ENCODE measurements around the gene SERPINH1.

Gene SERPINH1

DNA sequence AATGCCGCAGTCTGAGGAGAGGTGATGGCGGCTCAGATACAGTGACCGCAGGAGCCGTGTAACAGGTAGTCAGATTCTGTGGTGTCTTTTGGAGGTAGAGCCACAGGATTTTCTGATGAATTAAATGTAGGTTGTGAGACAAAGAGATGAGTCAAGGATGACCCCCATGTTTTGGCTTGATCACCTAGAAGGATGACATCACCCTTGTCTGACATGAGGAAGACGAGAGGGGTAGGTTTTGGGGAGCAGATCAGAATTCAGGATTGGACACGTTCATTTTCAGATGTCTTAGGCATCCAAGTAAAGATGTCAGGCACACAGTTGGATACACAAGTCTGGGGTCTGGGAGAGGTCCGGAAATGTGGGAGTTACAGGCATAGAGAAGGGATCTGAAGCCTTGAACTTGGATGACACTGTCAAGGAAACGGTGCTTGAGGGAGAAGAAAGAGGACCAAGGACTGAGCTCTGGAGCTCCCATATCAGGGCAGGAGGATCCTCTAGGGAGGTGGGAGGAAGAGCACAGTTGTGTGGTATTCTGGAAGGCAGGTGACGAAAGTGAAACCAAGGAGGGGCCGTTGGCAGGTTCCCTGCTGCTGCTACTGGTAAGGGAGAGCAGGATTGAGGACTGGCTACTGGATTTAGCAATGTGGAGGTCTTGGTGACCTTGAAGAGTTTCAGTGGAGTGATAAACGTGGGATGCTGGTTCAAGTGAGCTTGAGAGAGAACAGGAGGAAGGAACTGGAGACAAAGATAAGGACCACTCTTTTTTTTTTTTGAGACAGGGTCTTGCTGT lies 23.7 kb upstream of the SERPINH1 start:
- Mint-ChIP-seq H3K27ac (peak overlapping the region; percentile 16 to 85), H3K27me3 (no peaks in the 10 kb centered on the region)

DNA sequence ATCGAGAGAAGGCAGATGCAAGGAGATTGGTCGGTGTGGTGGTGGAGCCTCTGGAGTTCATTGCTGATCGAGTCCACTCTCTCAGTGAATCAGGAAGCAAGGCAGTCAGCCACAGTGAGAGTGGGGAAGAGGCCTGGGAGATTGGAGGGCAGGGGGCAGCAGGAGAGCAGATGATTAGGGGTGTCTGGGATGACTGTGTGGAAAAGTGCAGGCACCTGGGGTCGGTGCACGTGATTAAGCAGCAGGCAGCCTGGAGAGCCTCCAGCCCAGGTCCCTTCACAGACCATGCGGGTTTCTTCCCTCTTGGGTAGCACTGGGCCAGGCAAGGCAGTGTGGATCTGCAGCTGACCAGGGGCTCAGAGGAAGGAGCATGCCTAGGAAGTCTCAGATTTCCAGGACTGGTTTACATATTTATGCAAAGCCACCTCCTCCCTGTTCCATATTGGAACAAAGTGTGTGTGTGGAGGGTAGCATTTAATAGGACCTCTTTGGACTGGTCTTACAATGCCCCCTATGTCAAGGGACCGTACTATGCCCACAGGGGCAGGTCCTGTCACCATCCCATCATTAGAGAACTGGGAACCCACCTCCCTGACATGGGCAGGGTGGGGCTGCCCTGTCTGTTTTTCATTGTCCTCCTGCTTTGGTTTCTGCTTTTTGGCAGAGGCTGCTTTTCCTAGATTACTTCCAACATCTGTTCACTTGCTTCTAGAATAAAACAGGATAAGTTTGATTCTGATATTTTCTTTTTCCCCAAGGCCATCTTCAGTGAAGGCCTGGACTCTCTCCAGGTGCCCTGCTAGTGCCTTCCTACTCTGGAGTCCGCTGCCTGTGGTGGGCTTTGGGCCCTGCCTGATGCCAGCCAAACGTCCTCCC lies 22.4 kb upstream of the SERPINH1 start:
- DNase-seq (no peak), ATAC-seq (replicated peaks) (no peak)
- peaks cover 2% of the 10 kb centered on the region for H3K36me3 Mint-ChIP-seq (ENCODE audit: insufficient read depth)
- no peaks in the 10 kb centered on the region for H3K27me3 Mint-ChIP-seq
- H3K4me3 Mint-ChIP-seq: no peak overlapping the region
- H3K4me1 Mint-ChIP-seq (ENCODE audit: low read depth in 2 of 2): peaks cover 29 to 32% of the 10 kb centered on the region in 2 donors
- H3K9me3 Mint-ChIP-seq: no peaks in the 10 kb centered on the region
- H3K27ac Mint-ChIP-seq: peak overlapping the region; percentile 9 to 85

More for the DNA sequence above, 23.7 kb upstream of the SERPINH1 start:
- DNase-seq (no peak), ATAC-seq (replicated peaks) (no peak)
- Mint-ChIP-seq H3K4me3 (peak overlapping the region in 1 of 2 donors; percentile 74), H3K4me1 (ENCODE audit: low read depth in 2 of 2) (peaks cover 31 to 32% of the 10 kb centered on the region in 2 donors), H3K36me3 (ENCODE audit: insufficient read depth) (peaks cover 2% of the 10 kb centered on the region), H3K9me3 (no peaks in the 10 kb centered on the region)

DNA sequence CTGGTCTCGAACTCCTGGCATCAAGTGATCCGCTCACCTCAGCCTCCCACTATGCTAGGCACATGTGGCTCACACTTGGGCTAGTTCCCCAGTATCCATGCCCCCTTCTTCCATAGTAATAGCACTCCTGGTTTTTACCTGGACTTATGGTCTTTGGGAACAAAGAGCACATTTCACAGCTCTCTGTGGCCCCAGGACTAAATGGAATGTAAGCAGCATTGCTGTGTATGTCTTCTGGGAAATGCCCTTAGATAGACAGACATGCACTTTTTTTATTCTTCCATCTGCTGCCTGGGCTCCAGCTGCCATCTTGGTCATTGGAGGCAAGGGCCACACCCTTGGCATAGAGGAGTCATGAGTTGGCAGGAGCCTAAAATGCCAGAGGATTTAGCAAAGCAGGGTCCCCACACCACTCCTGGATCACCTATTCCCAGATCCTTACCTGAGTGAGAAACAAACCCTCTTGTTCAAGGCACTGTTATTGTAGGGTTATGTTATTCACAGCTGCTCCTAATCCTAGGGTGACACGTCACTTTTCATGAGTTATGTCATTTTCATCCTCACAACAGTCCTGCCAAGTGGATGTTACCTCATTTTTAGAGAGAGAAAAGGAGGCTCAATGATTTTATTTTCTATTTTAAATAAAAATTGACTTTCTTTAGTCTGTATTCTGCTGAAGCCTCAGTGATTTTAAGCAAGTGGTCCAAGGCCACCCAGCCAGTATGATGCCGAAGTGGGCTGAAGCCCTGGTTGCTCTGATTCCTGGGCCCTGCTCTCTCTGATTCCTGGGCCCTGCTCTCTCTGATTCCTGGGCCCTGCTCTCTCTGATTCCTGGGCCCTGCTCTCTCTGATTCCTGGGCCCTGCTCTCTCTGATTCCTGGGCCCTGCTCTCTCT lies 20.6 kb upstream of the SERPINH1 start:
- Mint-ChIP-seq H3K27ac (no peak overlapping the region), H3K4me3 (no peak overlapping the region), H3K36me3 (ENCODE audit: insufficient read depth) (peaks cover under 1% of the 10 kb centered on the region), H3K9me3 (no peaks in the 10 kb centered on the region), H3K4me1 (ENCODE audit: low read depth in 2 of 2) (peaks cover 22 to 23% of the 10 kb centered on the region in 2 donors), H3K27me3 (peaks cover 0 to 7% of the 10 kb centered on the region in 2 donors)
- DNase-seq (no peak), ATAC-seq (replicated peaks) (no peak)

DNA sequence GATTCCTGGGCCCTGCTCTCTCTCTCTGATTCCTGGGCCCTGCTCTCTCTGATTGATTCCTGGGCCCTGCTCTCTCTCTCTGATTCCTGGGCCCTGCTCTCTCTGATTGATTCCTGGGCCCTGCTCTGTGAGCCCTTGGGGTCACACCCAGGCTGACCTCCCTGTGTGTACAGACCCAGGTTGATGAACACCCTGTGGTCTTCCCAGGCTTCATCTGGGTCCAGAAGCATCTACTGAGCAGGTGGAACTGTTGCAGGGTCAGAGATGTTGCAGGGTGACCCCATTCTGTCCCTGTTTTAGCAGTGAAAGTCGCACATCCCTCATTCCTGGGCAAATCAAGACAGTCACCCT lies 20.0 kb upstream of the SERPINH1 start:
- no peaks in the 10 kb centered on the region for H3K36me3 Mint-ChIP-seq (ENCODE audit: insufficient read depth)
- H3K4me1 Mint-ChIP-seq (ENCODE audit: low read depth in 2 of 2): peaks cover 16% of the 10 kb centered on the region in 2 donors
- DNase-seq (no peak), ATAC-seq (replicated peaks) (no peak)
- H3K27ac Mint-ChIP-seq: peak overlapping the region in 1 of 2 donors; percentile 64
- H3K27me3 Mint-ChIP-seq: peaks cover 0 to 10% of the 10 kb centered on the region in 2 donors
- no peaks in the 10 kb centered on the region for H3K9me3 Mint-ChIP-seq
- no peak overlapping the region for H3K4me3 Mint-ChIP-seq

DNA sequence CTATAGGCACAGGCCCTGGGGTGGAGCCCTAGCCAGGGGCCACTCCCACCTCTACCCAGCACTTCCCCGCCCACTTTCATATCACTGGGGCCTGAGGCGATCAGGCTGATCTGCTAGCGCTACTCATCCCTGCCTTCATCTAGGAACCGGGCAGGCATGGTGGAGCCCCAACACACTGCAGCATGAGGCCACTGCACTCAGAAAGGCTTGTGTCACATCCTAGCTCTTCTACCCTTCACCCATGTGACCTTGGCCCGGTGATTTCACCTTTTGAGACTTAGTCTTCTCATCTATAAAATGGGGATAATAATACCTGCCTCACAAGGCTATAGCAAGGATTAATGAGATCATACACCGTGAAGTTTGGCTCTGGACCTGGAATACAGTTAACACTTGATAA lies 18.2 kb upstream of the SERPINH1 start:
- DNase-seq (no peak), ATAC-seq (replicated peaks) (no peak)
- Mint-ChIP-seq H3K27me3 (peaks cover 0 to 19% of the 10 kb centered on the region in 2 donors), H3K4me1 (ENCODE audit: low read depth in 2 of 2) (peaks cover 0 to 3% of the 10 kb centered on the region in 2 donors), H3K9me3 (no peaks in the 10 kb centered on the region), H3K27ac (no peak overlapping the region), H3K4me3 (no peak overlapping the region), H3K36me3 (ENCODE audit: insufficient read depth) (no peaks in the 10 kb centered on the region)

DNA sequence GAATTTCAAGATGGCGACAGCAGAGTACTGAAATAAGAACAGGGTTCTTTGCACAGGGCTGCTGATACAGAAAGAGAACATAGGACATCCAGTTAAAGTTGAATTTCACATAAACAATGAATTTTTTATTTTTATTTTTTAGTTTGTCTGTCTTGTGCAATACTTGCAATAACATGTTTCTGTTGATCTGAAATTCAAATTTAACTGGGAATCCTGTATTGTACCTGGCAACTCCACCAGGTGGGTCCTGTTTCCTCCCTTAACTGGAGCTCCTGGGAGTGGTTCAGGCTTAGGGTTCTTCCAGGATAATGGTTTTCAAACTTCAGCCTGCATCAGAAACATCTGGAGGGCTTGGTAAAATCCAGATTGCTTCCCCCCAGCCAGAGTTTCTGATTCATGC lies 14.9 kb upstream of the SERPINH1 start:
- ATAC-seq (replicated peaks) (no peak), DNase-seq (no peak)
- Mint-ChIP-seq H3K9me3 (no peaks in the 10 kb centered on the region), H3K36me3 (ENCODE audit: insufficient read depth) (no peaks in the 10 kb centered on the region), H3K4me1 (ENCODE audit: low read depth in 2 of 2) (peaks cover 0 to 3% of the 10 kb centered on the region in 2 donors), H3K27me3 (peaks cover 0 to 19% of the 10 kb centered on the region in 2 donors), H3K4me3 (no peak overlapping the region), H3K27ac (peak overlapping the region in 1 of 2 donors; percentile 55)

DNA sequence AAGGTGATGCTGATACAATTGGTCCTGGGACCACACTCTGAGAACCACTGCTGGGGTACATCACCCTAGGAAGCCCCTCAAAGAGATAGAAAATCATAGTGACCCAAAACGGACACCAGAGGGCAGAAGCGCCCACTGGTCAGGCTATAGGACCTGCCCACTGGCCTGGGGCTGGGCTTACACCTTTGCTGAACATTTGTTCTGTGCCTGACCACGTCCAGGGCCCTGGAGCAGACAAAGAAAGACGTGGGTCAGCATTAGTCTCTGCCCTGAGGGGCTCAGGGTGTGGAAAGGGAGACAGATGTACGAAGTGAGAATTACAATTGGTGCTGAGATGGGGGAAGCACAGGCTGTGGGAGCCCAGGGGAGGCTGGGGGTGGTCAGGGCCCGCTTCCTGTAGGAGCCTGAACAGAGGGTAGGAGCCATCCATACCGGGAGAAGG lies 14.4 kb upstream of the SERPINH1 start:
- Mint-ChIP-seq H3K27me3 (peaks cover 0 to 19% of the 10 kb centered on the region in 2 donors), H3K4me1 (ENCODE audit: low read depth in 2 of 2) (peaks cover 0 to 3% of the 10 kb centered on the region in 2 donors), H3K9me3 (no peaks in the 10 kb centered on the region), H3K36me3 (ENCODE audit: insufficient read depth) (no peaks in the 10 kb centered on the region), H3K27ac (peak overlapping the region; percentile 45 to 55), H3K4me3 (no peak overlapping the region)
- ATAC-seq (replicated peaks) (peak; percentile 43), DNase-seq (peak in 1 of 3 experiments; percentile 23)

DNA sequence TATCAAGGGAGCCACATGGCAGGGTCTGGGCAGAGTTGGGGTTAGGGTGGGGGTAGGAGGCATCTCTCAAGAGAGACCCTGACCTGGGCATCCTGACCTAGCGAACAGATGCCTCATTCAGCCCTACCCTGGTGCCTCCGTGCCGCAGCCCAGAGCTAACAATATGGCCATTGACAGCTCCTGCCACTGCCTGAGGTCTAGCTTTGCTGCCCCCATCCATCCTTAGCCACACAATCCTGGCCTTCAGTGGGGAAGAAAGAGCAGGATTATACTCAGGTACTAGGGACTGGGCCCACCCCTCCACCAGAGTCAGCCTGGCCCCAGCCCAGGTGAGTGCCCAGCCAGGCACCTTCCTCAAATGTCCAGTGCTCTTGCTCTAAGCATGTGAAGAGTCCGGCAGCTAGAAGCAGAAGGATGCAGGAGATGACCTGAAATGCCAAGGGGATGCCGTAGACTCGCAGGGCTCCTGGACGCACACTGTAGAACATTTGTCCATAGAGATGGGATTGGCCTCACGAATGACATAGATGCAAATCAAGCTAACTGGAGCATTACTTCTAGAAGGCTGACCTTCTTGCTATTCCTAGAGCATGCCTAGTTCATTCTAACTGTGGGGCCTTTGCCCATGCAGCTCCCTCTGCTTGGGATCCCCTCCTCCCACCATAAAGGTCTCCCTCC lies 13.3 kb upstream of the SERPINH1 start:
- DNase-seq (no peak), ATAC-seq (replicated peaks) (no peak)
- no peaks in the 10 kb centered on the region for H3K9me3 Mint-ChIP-seq
- H3K4me3 Mint-ChIP-seq: no peak overlapping the region
- peaks cover 0 to 3% of the 10 kb centered on the region in 2 donors for H3K4me1 Mint-ChIP-seq (ENCODE audit: low read depth in 2 of 2)
- H3K27me3 Mint-ChIP-seq: peaks cover 0 to 19% of the 10 kb centered on the region in 2 donors
- no peaks in the 10 kb centered on the region for H3K36me3 Mint-ChIP-seq (ENCODE audit: insufficient read depth)
- peak overlapping the region; percentile 4 to 64 for H3K27ac Mint-ChIP-seq

DNA sequence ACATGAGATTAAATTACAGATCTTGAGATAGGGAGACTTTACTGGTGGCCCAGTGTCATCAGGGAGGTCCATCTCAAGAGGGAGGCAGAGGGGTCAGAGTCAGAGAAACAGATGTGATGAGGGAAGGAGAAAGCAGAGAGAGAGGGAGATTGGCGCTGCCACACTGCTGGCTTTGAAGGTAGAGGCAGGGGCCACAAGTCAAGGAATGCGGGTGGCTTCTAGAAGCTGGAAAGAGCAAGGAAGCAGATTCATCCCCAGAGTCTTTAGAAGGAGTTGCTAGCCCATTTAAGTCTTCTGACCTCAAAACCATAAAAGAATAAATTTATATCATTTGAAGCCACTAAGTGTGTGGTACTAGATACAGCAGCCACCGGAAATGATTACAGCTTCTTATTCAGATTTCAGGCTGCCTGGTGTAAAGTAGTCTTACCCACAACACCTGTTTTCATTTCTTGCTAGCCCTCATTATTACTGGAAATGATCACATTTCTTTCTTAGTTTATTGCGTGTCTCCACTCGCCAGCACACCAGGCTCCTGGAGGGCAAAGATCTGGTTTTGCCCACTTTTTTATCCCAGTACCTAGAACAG lies 12.6 kb upstream of the SERPINH1 start:
- no peaks in the 10 kb centered on the region for H3K9me3 Mint-ChIP-seq
- no peak overlapping the region for H3K4me3 Mint-ChIP-seq
- peak overlapping the region; percentile 4 to 64 for H3K27ac Mint-ChIP-seq
- peaks cover 0 to 3% of the 10 kb centered on the region in 2 donors for H3K4me1 Mint-ChIP-seq (ENCODE audit: low read depth in 2 of 2)
- DNase-seq: no peak
- ATAC-seq (replicated peaks): no peak
- peaks cover 0 to 20% of the 10 kb centered on the region in 2 donors for H3K27me3 Mint-ChIP-seq
- H3K36me3 Mint-ChIP-seq (ENCODE audit: insufficient read depth): no peaks in the 10 kb centered on the region

DNA sequence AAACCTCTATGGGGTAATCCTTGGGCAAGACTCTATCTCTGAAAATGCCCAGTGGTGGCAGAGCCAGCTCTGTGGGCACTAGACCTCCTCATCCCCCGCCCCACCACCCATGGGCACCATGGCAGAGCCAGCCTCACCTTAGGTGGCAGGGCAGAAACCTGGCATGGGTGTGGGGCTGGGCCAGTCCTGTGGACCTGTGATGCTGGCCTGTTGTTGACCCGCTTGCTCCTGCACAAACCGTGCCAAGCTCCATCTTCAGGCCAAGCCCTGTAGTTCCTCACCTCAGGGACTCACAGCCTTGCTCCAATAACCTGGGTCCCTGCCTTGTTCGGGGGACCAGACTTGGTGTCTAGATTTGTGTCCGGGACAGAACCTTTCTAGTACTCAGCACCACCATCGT lies 8.9 kb upstream of the SERPINH1 start:
- H3K27ac Mint-ChIP-seq: no peak overlapping the region
- H3K4me1 Mint-ChIP-seq (ENCODE audit: low read depth in 2 of 2): no peaks in the 10 kb centered on the region
- DNase-seq (no peak), ATAC-seq (replicated peaks) (no peak)
- no peak overlapping the region for H3K4me3 Mint-ChIP-seq
- H3K36me3 Mint-ChIP-seq (ENCODE audit: insufficient read depth): no peaks in the 10 kb centered on the region
- no peaks in the 10 kb centered on the region for H3K9me3 Mint-ChIP-seq
- peaks cover 0 to 13% of the 10 kb centered on the region in 2 donors for H3K27me3 Mint-ChIP-seq

DNA sequence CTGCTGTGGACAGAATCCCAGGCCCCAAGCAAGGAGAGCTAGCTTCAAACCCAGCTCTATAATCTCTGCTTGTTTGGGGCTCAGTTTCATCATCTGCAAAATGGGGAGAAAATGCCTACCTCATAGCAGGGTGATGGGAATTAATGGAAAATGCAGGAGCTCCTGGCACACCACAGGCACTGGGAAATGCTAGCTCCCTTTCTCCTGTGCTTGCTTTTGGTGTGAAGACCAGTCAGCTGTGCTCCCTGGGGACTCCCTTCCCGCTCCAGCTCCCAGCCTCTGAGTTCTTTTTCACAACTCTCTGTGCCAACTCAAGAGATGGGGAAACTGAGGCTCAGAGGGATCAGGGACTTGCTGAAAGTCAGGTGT lies 8.2 kb upstream of the SERPINH1 start:
- no peak overlapping the region for H3K4me3 Mint-ChIP-seq
- no peaks in the 10 kb centered on the region for H3K36me3 Mint-ChIP-seq (ENCODE audit: insufficient read depth)
- ATAC-seq (replicated peaks) (no peak), DNase-seq (no peak)
- H3K27ac Mint-ChIP-seq: no peak overlapping the region
- H3K4me1 Mint-ChIP-seq (ENCODE audit: low read depth in 2 of 2): no peaks in the 10 kb centered on the region
- H3K27me3 Mint-ChIP-seq: peaks cover 0 to 13% of the 10 kb centered on the region in 2 donors
- no peaks in the 10 kb centered on the region for H3K9me3 Mint-ChIP-seq

DNA sequence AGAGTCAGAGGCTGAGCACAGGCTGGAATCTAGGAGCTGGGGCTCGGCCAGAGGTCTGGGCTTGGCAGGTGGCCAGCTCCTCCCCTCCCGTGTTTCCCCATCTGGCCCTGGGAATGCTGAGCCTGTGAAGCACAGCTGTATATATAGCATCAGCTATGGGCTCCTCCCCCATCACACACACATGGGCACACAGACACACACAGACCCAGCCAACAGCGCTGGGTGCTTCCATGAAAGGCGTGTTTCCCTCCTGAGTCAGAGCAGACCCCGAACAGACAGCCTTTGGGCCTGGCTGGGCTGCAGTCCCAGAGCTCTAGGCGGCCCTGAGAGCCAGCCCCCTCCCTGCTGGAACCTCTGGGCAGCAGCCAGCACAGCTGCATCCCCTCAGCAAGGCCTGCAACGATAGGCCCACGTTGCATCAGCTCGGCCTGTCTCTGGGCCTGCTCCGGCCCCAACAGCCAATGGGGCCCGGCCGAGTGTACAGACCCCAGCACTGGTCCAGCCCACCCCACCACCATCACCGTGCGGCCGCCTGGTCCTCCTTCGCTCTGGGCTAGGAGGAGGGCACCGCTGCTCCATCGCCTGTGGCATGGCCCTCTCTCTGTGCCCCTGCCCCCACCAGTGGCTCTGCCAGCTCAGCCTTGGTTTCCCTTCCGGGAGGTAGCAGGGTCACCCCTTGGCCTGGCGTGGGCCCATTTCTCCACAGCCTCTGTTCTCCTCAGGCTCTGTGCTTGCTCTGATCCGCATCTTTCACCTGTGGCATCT lies 7.6 kb upstream of the SERPINH1 start:
- H3K4me1 Mint-ChIP-seq (ENCODE audit: low read depth in 2 of 2): no peaks in the 10 kb centered on the region
- no peaks in the 10 kb centered on the region for H3K9me3 Mint-ChIP-seq
- no peaks in the 10 kb centered on the region for H3K36me3 Mint-ChIP-seq (ENCODE audit: insufficient read depth)
- H3K27ac Mint-ChIP-seq: no peak overlapping the region
- DNase-seq (no peak), ATAC-seq (replicated peaks) (no peak)
- no peak overlapping the region for H3K4me3 Mint-ChIP-seq
- H3K27me3 Mint-ChIP-seq: peaks cover 0 to 13% of the 10 kb centered on the region in 2 donors

All from effector memory CD8-positive, alpha-beta T cell (primary cell).